HG03095 (cell line): ENCODE data around the gene SMIM13.

ENCODE experiments used
- ATAC-seq: cut with Tn5 transposase; IDR thresholded peaks from one replicate; pipeline ENCODE4 v1.9.1; 2021; ENCODE audit warnings: moderate library complexity; ENCODE audit not compliant: unreplicated experiment

Gene SMIM13

GRCh38 chr6:11149551-11149950 lies 55.9 kb downstream of the SMIM13 start:
- no peak for ATAC-seq

- ATAC-seq: no peak
Observed at GRCh38 chr6:11151488-11151887, 57.9 kb downstream of the SMIM13 start.

- ATAC-seq: no peak
Observed at GRCh38 chr6:11152581-11152980, 58.9 kb downstream of the SMIM13 start.

GRCh38 chr6:11153447-11153846 lies 59.8 kb downstream of the SMIM13 start:
- no peak for ATAC-seq

DNA sequence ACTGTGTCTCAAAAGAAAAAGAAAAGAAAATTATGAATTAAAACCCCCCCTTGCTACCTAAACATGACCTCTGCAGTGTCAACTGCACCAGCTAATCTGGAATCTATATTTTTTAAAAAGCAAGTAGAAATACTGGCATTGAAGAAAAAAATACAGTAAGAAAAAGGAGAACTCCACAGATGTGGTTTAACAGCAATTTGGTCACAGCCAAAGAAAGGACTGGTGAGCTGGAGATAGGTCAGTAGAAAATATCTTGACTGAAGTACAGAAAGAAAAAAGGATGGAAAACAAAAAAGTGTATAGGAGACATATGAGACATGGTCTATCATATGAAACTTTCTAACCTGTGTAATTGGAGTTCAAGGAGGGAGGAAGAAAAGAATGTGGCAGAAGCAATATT lies 62.0 kb downstream of the SMIM13 start:
- no peak for ATAC-seq

DNA sequence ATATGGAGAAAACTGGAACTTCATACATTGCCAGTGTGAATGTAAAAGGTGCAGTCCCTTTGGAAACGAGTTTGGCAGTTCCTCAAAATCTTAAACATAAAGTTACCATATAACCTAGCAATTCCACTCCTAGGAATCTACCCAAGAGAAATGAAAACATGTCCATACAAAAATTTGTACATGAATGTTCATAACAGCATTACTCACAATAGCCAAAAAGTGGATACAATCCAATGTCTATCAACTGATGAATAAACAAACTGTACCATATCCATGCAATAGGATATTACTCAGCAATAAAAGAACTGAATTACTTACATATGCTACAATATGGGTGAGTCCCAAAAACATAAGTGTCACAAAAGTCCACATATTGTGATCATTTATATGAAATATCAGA lies 66.6 kb downstream of the SMIM13 start:
- ATAC-seq: no peak

- no peak for ATAC-seq
Observed at GRCh38 chr6:11161031-11161956, 67.7 kb downstream of the SMIM13 start.

- no peak for ATAC-seq
Observed at GRCh38 chr6:11162262-11162661, 68.6 kb downstream of the SMIM13 start.

DNA sequence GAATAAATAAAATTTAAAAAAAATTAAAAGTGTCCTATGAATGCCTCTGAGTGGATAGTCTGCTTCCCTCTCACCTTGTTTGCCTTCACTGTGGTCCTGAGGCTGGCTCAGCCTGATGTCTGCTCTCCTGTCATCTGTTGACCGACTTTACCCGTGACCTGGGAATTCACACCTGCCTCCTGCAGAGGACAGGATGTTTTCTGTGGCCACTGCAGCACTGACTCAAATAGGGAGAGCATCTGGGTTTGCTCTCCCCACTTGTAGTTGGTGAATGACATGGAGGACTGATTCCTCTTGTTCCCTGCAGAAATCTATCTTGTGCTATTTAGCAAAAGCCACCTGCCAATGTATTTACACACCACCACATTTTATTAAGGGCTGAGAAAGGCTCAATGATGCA lies 70.3 kb downstream of the SMIM13 start:
- ATAC-seq: peak; percentile 52

GRCh38 chr6:11164717-11165646 lies 71.3 kb downstream of the SMIM13 start:
- no peak for ATAC-seq

GRCh38 chr6:11166948-11167347 lies 73.3 kb downstream of the SMIM13 start:
- ATAC-seq: no peak

- no peak for ATAC-seq
Observed at GRCh38 chr6:11168091-11168635, 74.5 kb downstream of the SMIM13 start.

- ATAC-seq: no peak
Observed at GRCh38 chr6:11171952-11172351, 78.3 kb downstream of the SMIM13 start.

DNA sequence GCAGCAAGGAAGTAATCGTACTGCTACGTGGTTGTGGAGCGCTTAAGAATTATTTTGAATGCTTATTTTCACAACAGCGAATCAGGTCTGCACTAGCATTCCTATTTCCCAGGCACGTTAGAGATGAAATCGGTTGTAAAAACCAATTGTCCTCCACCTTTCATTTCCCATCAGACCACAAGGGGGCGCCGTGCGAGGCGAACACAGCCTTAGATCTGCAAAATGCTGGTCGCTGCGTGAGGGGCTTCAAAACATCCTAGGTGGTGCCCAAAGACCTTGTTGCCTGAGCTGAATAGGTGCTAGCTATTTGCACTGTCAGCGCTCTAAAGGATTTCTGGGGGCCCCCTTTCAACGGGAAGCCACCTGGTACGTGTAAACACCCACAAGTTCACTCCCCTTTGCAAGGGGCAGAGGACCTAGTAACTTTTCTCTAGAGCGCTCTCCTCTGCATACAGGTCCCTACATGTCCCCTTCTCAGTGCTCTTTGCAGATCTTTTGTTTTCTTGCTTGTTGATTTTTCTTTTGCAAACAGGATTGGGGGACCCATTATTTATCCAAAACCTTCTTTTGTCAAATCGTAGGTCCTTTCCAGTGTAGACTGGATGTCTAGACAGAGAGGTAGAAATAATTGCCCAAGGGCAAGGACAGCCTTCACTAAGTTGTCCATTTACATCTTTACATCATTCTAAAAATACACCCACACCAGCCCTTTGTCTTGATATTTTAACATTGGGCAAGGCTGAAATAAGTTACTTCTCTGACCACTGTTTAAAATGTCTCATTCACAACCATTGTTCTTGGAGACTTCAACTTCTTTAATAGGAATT lies 79.1 kb downstream of the SMIM13 start:
- ATAC-seq: no peak

GRCh38 chr6:11174242-11174611 lies 80.6 kb downstream of the SMIM13 start:
- no peak for ATAC-seq

GRCh38 chr6:11177271-11177670 lies 83.6 kb downstream of the SMIM13 start:
- ATAC-seq: no peak

GRCh38 chr6:11179088-11179418 lies 85.4 kb downstream of the SMIM13 start:
- ATAC-seq: no peak

DNA sequence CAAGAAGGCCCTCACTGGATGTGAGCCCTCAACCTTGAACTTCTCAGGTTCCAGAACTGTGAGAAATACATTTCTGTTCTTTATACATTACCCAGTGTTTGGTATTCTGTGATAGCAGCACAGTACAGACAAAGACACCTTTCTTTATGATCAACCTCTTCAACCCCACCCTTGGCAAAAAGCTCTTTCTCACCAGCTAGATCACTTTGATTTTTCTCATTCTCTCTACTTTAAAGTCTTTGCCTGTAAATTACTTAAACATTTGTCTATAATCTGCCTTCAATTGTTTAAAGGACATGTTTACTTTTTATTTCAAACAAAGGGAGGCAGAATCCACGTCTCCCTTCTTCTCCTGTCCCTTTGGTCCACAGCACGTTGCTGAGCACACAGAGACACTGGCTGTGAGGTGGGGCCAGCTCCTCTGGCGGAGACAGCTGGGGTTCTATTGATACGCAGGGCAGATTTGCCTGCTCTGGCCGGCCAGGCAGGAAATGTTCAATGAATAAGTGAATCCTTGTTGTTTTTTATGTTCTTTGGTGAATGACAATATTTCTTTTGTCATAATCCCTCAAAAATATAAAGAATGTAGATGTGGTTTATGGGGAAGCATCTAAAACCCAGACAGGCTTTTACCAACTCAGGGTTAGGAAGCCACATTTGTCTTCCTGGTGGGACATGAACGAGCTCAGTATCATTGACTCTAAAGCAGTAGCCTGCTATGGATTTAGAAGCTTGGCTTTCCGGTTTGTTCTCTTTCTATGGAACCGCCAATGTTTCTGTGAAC lies 86.0 kb downstream of the SMIM13 start:
- no peak for ATAC-seq

GRCh38 chr6:11181478-11182136 lies 88.0 kb downstream of the SMIM13 start:
- no peak for ATAC-seq
